A549 (cell line): ENCODE measurements around the gene GALNTL6. TPM values are rescaled to one million over a fixed set of nuclear protein-coding genes. Genes with fewer than 3 reads are reported as not detected.

Source experiments
- ATAC-seq, 2 experiments: fragments of 200-7000 bp in 1 of 2; fragments of >200 bp in 1 of 2; cut with Nextera tagmentation in 1 of 2; cut with Tn5 transposase in 1 of 2; 3 replicates each; pipeline versions ENCODE4 v1.8.0 to v1.9.1; 2018 to 2020; ENCODE audit warnings: mild to moderate bottlenecking in 1 of 2, moderate library complexity in 1 of 2
- CTCF ChIA-PET: fragments of 300-600 bp; sonication (Branson Sonifier 250); formaldehyde crosslinking; extraction: SDS; loops from one replicate; lab custom pipeline; 2021; ENCODE audit warnings: antibody characterized with exemption, inconsistent platforms; lab: Yijun Ruan, JAX
- POLR2A ChIA-PET: fragments of 350-600 bp; formaldehyde crosslinking; extraction: SDS; loops from one replicate; lab custom pipeline; 2021; ENCODE audit warnings: antibody characterized with exemption, inconsistent platforms; lab: Yijun Ruan, JAX
- DNase-seq, 2 experiments: peaks; one replicate each; pipeline versions ENCODE4 v3.0.0 to v3.0.0-alpha.2; 2011 to 2016; ENCODE audit warnings: low read depth in 1 of 2, low spot score in 1 of 2
- FAIRE-seq: peaks from 2 replicates; lab custom pipeline; 2011; peaks lifted over from hg19 to GRCh38; lab: Jason Lieb, UNC
- H3K27ac ChIP-seq, 2 experiments: fragments of >200 bp; sonication (Bioruptor Twin); formaldehyde crosslinking; 3 replicates each; pipeline ENCODE4 v1.5.1; 2016 to 2017
- H3K4me1 ChIP-seq: fragments of >200 bp; sonication (Bioruptor Twin); formaldehyde crosslinking; 3 replicates; pipeline ENCODE4 v1.6.1; 2016
- H3K4me2 ChIP-seq: fragments of >200 bp; sonication (Bioruptor Twin); formaldehyde crosslinking; 3 replicates; pipeline ENCODE4 v1.6.1; 2016
- H3K4me3 ChIP-seq: fragments of >200 bp; sonication (Bioruptor Twin); formaldehyde crosslinking; 3 replicates; pipeline ENCODE4 v1.5.1; 2016
- H3K9me3 ChIP-seq: fragments of >200 bp; sonication (Bioruptor Twin); formaldehyde crosslinking; 3 replicates; pipeline ENCODE4 v1.6.1; 2016
- ATOH8 ChIP-seq: fragments of 250-450 bp; sonication (Bioruptor Pico); IDR thresholded peaks from 2 replicates; pipeline ENCODE4 v1.5.0; 2020; ENCODE audit warnings: low read depth, mild to moderate bottlenecking, moderate library complexity
- BCL3 ChIP-seq: fragments of >200 bp; sonication (Bioruptor Twin); formaldehyde crosslinking; IDR thresholded peaks from 3 replicates; pipeline ENCODE4 v1.6.1; 2016
- BHLHE40 ChIP-seq: IDR thresholded peaks from 2 replicates; pipeline ENCODE4 v1.6.1; 2012; ENCODE audit warnings: low read depth, low read length, inconsistent platforms
- CHD4 ChIP-seq: fragments of 200-600 bp; sonication (generic); IDR thresholded peaks from 2 replicates; pipeline ENCODE4 v1.6.1; 2016; ENCODE audit warnings: antibody characterized with exemption, mild to moderate bottlenecking, borderline replicate concordance
- CTCF ChIP-seq: fragments of >200 bp; sonication (Bioruptor Twin); formaldehyde crosslinking; IDR thresholded peaks from 3 replicates; pipeline ENCODE4 v1.5.1; 2016
- EHF ChIP-seq: fragments of 250-450 bp; sonication (Bioruptor Pico); IDR thresholded peaks from 2 replicates; pipeline ENCODE4 v1.5.0; 2020; ENCODE audit warnings: mild to moderate bottlenecking
- EHMT2 ChIP-seq: fragments of 200-600 bp; sonication (generic); IDR thresholded peaks from 2 replicates; pipeline ENCODE4 v1.6.1; 2016; ENCODE audit warnings: antibody characterized with exemption, low read depth, mild to moderate bottlenecking, moderate library complexity
- ESRRA ChIP-seq: fragments of 150-350 bp; IDR thresholded peaks from 2 replicates; pipeline ENCODE4 v1.6.1; 2014; ENCODE audit warnings: mild to moderate bottlenecking, low read length, borderline replicate concordance
- FOSB ChIP-seq: fragments of 250-450 bp; sonication (Bioruptor Pico); IDR thresholded peaks from 2 replicates; pipeline ENCODE4 v1.5.0; 2020; ENCODE audit warnings: mild to moderate bottlenecking, moderate library complexity
- GATA3 ChIP-seq: IDR thresholded peaks from 2 replicates; pipeline ENCODE4 v1.6.1; 2012; ENCODE audit warnings: borderline replicate concordance
- HES2 ChIP-seq: fragments of >200 bp; sonication (Bioruptor Twin); formaldehyde crosslinking; IDR thresholded peaks from 2 replicates; pipeline ENCODE4 v1.6.1; 2016
- HOXB5 ChIP-seq: fragments of 250-450 bp; sonication (Bioruptor Pico); IDR thresholded peaks from 2 replicates; pipeline ENCODE4 v1.5.0; 2020; ENCODE audit warnings: mild to moderate bottlenecking, moderate library complexity
- JUN ChIP-seq, 2 experiments: fragments of >200 bp; sonication (Bioruptor Twin); formaldehyde crosslinking; IDR thresholded peaks; 2 replicates in 1 of 2; 3 replicates in 1 of 2; pipeline ENCODE4 v1.6.1; 2016 to 2017
- JUNB ChIP-seq: fragments of >200 bp; sonication (Bioruptor Twin); formaldehyde crosslinking; IDR thresholded peaks from 2 replicates; pipeline ENCODE4 v1.6.1; 2016
- KDM5A ChIP-seq: fragments of 200-600 bp; sonication (generic); IDR thresholded peaks from 2 replicates; pipeline ENCODE4 v1.6.1; 2016; ENCODE audit warnings: antibody characterized with exemption, mild to moderate bottlenecking
- NPAS2 ChIP-seq: fragments of 250-450 bp; sonication (Bioruptor Pico); IDR thresholded peaks from 2 replicates; pipeline ENCODE4 v1.8.0; 2022; ENCODE audit warnings: mild to moderate bottlenecking, moderate library complexity, borderline replicate concordance
- PBX3 ChIP-seq: IDR thresholded peaks from 2 replicates; pipeline ENCODE4 v1.6.1; 2012
- PHF8 ChIP-seq: fragments of 200-600 bp; sonication (generic); IDR thresholded peaks from 2 replicates; pipeline ENCODE4 v1.6.1; 2016; ENCODE audit warnings: low read depth, mild to moderate bottlenecking, antibody characterized with exemption, moderate library complexity, borderline replicate concordance
- POLR2AphosphoS2 ChIP-seq: conservative IDR thresholded peaks from 2 replicates; pipeline ENCODE4 v1.6.1; 2012; ENCODE audit warnings: low read length, improper control_type of control experiment, inconsistent platforms
- RAD21 ChIP-seq, 2 experiments: fragments of >200 bp in 1 of 2; sonication (Bioruptor Twin) in 1 of 2; formaldehyde crosslinking in 1 of 2; IDR thresholded peaks in 1 of 2; conservative IDR thresholded peaks in 1 of 2; 2 replicates in 1 of 2; 3 replicates in 1 of 2; pipeline ENCODE4 v1.6.1; 2012 to 2018; ENCODE audit warnings: inconsistent platforms in 1 of 2
- RCOR1 ChIP-seq: fragments of 150-350 bp; IDR thresholded peaks from 2 replicates; pipeline ENCODE4 v1.6.1; 2014; ENCODE audit warnings: antibody characterized with exemption, low read length, low read depth
- REST ChIP-seq: fragments of 200-600 bp; sonication (generic); IDR thresholded peaks from 2 replicates; pipeline ENCODE4 v1.6.1; 2016; ENCODE audit warnings: antibody characterized with exemption, mild to moderate bottlenecking, moderate library complexity
- RFX5 ChIP-seq: fragments of 450-650 bp; IDR thresholded peaks from 2 replicates; pipeline ENCODE4 v1.7.1; 2014; ENCODE audit warnings: antibody characterized with exemption, mild to moderate bottlenecking, moderate library complexity
- ZC3H11A ChIP-seq: fragments of 450-650 bp; IDR thresholded peaks from 2 replicates; pipeline ENCODE4 v1.6.1; 2014; ENCODE audit warnings: antibody characterized with exemption, mild to moderate bottlenecking
- ZSCAN20 ChIP-seq: fragments of 250-450 bp; sonication (Bioruptor Pico); IDR thresholded peaks from 2 replicates; pipeline ENCODE4 v1.8.0; 2022; ENCODE audit warnings: mild to moderate bottlenecking, moderate library complexity
- WGBS: methylation state at CpG from one replicate; pipeline ENCODE4 v1.1.6; 2017; ENCODE audit errors: missing lambda C conversion rate; 5-methylcytosine and 5-hydroxymethylcytosine counted together
- polyA plus RNA-seq, 4 experiments: library from polyadenylated mRNA; depleted of rRNA in 3 of 4; stranded (reverse); fragments of >200 nt; fragmentation: RNase III in 1 of 4; extraction: RNeasy Plus Mini Kit Qiagen cat#74134 plus additional on column Dnase treatment in 1 of 4; gene quantifications; 2 replicates in 3 of 4; 3 replicates in 1 of 4; pipeline ENCODE4 v1.2.3, GENCODE V29; 2011 to 2017

GALNTL6 gene
- polyA plus RNA-seq, 2 of the 4 experiments (the other 2 are of a cell fraction), result 0.06 to 0.49 TPM

- no peak for FAIRE-seq
- TF ChIP-seq EHMT2, result no peak
- TF ChIP-seq JUNB, result no peak
- no peak for TF ChIP-seq PBX3
- no peak for TF ChIP-seq CTCF
- no peak for TF ChIP-seq HES2
- no peak for TF ChIP-seq JUN (IDR thresholded peaks at IDR 0.05)
- TF ChIP-seq KDM5A, result no peak
- no peak for TF ChIP-seq BCL3
- no peak for TF ChIP-seq HOXB5 (CRISPR knock-in tag)
- TF ChIP-seq FOSB (CRISPR knock-in tag), result no peak
- TF ChIP-seq GATA3, result no peak
- Histone ChIP-seq H3K4me1 (no peaks in the 10 kb centered on the region), H3K27ac (no peak overlapping the region), H3K4me3 (no peak overlapping the region), H3K4me2 (no peak overlapping the region), H3K9me3 (no peaks in the 10 kb centered on the region)
- ChIA-PET CTCF (no interaction called here), POLR2A (no interaction called here)
- no peak for DNase-seq
- ATAC-seq, result no peak
- 45% methylated on average over 3 of the region's 3 CpGs for WGBS
Measured at GRCh38 chr4:171896426-171896825, 83.2 kb downstream of the GALNTL6 start.

- no peak overlapping the region for H3K4me3 ChIP-seq
- CTCF ChIA-PET, result no interaction called here
- H3K9me3 ChIP-seq, result no peaks in the 10 kb centered on the region
- ATAC-seq (no peak), FAIRE-seq (no peak), DNase-seq (no peak)
- H3K27ac ChIP-seq, result no peak overlapping the region
- WGBS, result 37% methylated on average over 2 of the region's 2 CpGs
- TF ChIP-seq ESRRA (no peak), BHLHE40 (no peak), RFX5 (no peak), POLR2AphosphoS2 (no peak)
- no peaks in the 10 kb centered on the region for H3K4me1 ChIP-seq
- H3K4me2 ChIP-seq, result no peak overlapping the region
- POLR2A ChIA-PET, result no interaction called here
Measured at GRCh38 chr4:171919314-171919713, 106.1 kb downstream of the GALNTL6 start.

GRCh38 chr4:171920901-171921300 is 107.7 kb downstream of the GALNTL6 start:
- no peak for ATAC-seq
- no peak for TF ChIP-seq NPAS2 (CRISPR knock-in tag)
- TF ChIP-seq RCOR1, result no peak
- no peak for TF ChIP-seq EHF (CRISPR knock-in tag)
- TF ChIP-seq ZC3H11A, result no peak
- no peak for TF ChIP-seq REST
- no peak for TF ChIP-seq ATOH8
- TF ChIP-seq RAD21 (conservative IDR thresholded peaks at IDR 0.05 in 1 of 2, IDR thresholded peaks at IDR 0.05 in 1 of 2), result no peak
- TF ChIP-seq ZSCAN20, result no peak
- no peak for TF ChIP-seq BCL3
- TF ChIP-seq PHF8, result no peak
- TF ChIP-seq CHD4, result no peak

More at GRCh38 chr4:171920901-171921300, 107.7 kb downstream of the GALNTL6 start:
- Histone ChIP-seq H3K9me3 (no peaks in the 10 kb centered on the region), H3K4me2 (no peak overlapping the region), H3K27ac (no peak overlapping the region), H3K4me1 (no peaks in the 10 kb centered on the region), H3K4me3 (no peak overlapping the region)
- 76% methylated on average over 3 of the region's 3 CpGs for WGBS
- POLR2A ChIA-PET, result no interaction called here
- FAIRE-seq (no peak), DNase-seq (no peak)
- CTCF ChIA-PET, result no interaction called here
